ENCODE measurements around the gene SAMD10.
A peak's percentile ranks its signal among the peaks of the same experiment; 100 is the strongest.
"Not testable (repeated sequence)": the region's sequence is repeated elsewhere in the genome, so short reads cannot be mapped to it uniquely, and the experiment has no call there.

SAMD10 gene

GRCh38 chr20:64003960-64004725 lies 24.7 kb upstream of the SAMD10 start:
- no peak for DNase-seq (ENCODE audit: low read depth in 3 of 3, low spot score in 1 of 3)

GRCh38 chr20:64001607-64002011 lies 22.2 kb upstream of the SAMD10 start:
- DNase-seq (ENCODE audit: low read depth in 3 of 3, low spot score in 1 of 3), result no peak

GRCh38 chr20:64000906-64001305 lies 21.5 kb upstream of the SAMD10 start:
- DNase-seq (ENCODE audit: low read depth in 3 of 3, low spot score in 1 of 3), result no peak

GRCh38 chr20:63982937-63983336 lies 3.5 kb upstream of the SAMD10 start:
- no peak for DNase-seq (ENCODE audit: low read depth in 3 of 3, low spot score in 1 of 3)

- DNase-seq (ENCODE audit: low read depth in 3 of 3, low spot score in 1 of 3), result peak; percentile 87 to 89 (median 89)
Observed at GRCh38 chr20:63980806-63981728, 1.6 kb upstream of the SAMD10 start, which contains the start of gene PRPF6. Gene PRPF6, plus strand, starts transcription at chr20:63981132. Its CDS starts 114 bp downstream, at chr20:63981246.

GRCh38 chr20:63980317-63980805 lies 919 bp upstream of the SAMD10 start:
- DNase-seq (ENCODE audit: low read depth in 3 of 3, low spot score in 1 of 3), result peak in 1 of 3 donors; percentile 16

DNA sequence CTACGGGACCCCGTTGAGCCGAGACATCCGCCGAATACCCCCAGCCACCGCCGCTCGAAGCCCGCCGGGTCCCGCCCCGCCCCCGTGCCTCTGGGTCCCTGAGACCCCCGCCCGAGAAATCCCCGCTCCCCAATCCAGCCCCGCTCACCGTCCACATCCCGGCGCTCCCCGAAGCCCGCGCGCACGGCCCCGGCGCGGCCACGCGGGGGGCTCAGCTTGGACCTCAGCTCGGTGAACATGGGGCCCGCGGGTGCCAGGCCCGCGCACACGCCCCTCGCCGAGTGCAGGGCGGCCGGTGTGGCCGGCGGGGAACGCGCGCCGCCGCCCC lies 249 bp downstream of the SAMD10 start:
- no peak for DNase-seq (ENCODE audit: low read depth in 3 of 3, low spot score in 1 of 3)

GRCh38 chr20:63978319-63979228 lies 868 bp downstream of the SAMD10 start:
- no peak for DNase-seq (ENCODE audit: low read depth in 3 of 3, low spot score in 1 of 3)

DNA sequence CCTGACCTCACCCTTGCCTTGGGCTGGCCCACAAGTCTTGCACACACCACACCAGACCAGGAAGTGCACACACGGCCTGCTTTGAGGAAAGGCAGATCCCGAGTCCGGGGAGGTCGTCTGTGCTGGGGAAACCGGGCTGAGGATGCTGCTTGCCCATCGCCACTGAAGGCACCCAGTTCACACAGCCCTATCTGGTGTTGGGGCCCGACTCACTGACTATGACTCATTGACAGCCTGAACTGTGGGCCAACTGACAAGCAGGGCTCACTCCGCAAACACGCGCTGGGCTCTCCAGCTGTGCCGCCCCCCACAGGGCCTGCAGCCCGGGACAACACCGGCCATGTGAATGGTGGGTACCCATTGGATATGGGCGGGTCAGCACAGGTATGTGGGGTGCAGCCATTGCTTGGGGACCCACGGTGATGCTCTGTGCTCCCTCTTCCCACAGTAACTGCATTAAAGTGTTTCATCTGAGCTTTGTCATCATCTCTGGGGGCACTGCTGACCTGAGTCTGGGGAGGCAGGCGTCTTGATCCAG lies 1.6 kb downstream of the SAMD10 start:
- DNase-seq (ENCODE audit: low read depth in 3 of 3, low spot score in 1 of 3), result peak in 1 of 3 donors; percentile 37

- DNase-seq (ENCODE audit: low read depth in 3 of 3, low spot score in 1 of 3), result no peak
Observed at GRCh38 chr20:63976980-63977738, 2.3 kb downstream of the SAMD10 start.

DNA sequence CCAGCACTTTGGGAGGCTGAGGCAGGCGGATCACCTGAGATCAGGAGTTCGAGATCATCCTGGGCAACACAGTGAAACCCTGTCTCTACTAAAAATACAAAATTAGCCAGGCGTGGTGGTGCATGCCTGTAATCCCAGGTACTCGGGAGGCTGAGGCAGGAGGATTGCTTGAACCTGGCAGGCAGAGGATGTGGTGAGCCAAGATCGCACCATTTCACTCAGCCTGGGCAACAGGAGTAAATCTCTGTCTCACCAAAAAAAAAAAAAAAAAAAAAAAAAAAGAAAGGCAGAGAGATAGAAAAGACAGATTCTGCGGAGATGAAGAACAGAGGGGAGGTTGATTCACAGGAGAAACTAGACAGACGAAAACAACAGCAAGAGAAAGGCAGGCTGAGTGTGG lies 2.9 kb downstream of the SAMD10 start:
- DNase-seq (ENCODE audit: low read depth in 3 of 3, low spot score in 1 of 3), result not testable (repeated sequence)

DNA sequence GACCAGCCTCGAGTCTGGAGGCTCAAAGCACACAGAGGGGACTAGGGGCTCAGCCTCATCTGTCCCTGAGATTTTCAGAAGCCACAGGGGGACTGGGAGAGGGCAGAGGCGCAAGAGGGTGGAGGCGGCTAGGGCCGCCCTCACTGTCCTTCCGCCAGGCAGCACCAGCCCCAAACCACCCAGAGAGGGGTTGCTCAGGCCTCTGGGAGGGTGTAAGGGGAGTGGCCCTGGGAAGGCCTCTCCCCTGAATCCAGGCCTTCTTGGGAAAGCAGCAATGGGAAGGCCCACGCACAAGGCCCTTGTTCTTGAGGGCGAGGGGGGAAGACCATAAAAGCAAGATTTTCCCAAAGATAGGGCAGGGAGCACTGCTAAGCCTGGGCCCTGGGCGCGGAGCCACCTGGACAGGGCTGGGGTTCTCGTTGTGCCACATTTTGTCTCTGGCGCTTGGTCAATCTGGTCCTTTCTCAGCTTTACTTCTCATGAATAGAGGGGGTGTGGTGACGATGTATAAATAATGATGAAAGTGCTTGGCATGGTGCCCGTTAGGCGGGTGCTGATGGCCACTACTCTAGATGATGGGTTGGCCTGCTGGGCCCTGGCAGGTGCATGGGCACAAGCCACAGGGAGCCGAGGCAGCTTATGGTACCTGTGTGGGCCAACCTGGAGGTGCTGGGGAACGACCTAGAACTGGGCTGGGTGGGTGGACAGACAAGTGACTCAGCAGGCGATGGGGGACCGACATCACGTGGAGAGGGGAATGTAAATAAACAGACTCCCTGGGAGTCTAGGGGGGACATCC lies 4.8 kb downstream of the SAMD10 start:
- no peak for DNase-seq (ENCODE audit: low read depth in 3 of 3, low spot score in 1 of 3)

GRCh38 chr20:63973636-63974401 lies 5.6 kb downstream of the SAMD10 start:
- peak; percentile 47 to 83 (median 61) for DNase-seq (ENCODE audit: low read depth in 3 of 3, low spot score in 1 of 3)

DNA sequence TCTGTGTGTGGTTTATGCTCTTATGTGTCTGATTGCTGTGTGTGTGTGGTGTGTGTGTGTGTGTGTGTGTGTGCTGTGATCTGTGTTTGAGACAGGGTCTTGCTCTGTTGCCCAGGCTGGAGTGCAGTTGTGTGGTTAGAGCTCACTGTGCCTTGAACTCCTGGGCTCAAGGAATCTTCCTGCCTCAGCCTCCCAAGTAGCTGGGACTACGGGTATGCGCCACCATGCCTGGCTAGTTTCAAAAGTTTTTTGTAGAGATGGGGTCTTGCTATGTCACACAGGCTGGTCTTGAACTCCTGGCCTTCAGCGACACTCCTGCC lies 6.3 kb downstream of the SAMD10 start:
- no peak for DNase-seq (ENCODE audit: low read depth in 3 of 3, low spot score in 1 of 3)

DNA sequence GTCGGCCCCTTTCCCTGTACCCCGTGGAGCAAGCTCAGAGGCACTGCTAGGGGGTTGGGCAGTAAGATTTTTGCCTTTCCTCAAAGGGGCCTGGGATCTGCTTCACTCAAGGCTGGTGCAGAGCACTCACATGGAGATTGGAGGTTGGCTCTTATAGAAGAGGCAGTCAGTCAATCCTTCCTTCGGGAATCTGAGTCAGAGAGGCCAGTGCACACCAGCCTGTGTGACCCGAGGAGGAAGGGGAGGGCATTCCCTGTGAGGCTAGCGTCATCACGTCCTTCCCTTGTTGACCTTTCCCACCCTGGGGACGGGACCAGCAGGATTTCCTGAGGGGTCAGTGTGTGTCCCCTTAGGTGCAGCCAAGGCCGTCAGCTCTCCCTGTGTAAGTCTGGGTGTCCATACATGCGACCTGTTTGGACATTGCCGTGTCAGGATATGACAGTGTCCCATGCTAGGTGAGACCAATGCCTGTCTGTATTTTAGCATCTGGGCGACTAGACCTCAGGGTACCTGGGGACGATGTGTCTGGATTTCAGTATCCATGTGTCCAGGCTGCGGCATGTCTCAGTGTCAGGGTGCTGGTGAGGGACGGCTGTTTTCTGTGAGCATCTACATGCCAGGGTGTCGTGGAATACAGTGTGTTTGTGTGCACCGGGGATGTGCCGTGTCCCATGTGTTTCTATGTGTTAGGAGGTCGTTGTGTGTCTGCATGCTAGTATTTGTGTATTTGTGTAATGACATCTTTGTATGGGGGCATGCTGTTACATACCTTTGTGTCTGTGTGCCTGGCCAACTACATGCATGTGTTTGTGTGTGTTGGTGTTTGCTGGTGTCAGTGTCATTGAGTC lies 6.9 kb downstream of the SAMD10 start:
- no peak for DNase-seq (ENCODE audit: low read depth in 3 of 3, low spot score in 1 of 3)

- DNase-seq (ENCODE audit: low read depth in 3 of 3, low spot score in 1 of 3), result not testable (repeated sequence)
Observed at GRCh38 chr20:63971960-63972311, 7.5 kb downstream of the SAMD10 start.

GRCh38 chr20:63970714-63971431 lies 8.6 kb downstream of the SAMD10 start:
- DNase-seq (ENCODE audit: low read depth in 3 of 3, low spot score in 1 of 3), result no peak

Data from stimulated activated CD4-positive, alpha-beta T cell treated with anti-CD3 and anti-CD28 coated beads, TNF-alpha, amount 100 ng/mL, for 1 hour (primary cell).